Caco-2 (cell line): ENCODE results near the gene RPS4Y2. TPM values are rescaled to one million over a fixed set of nuclear protein-coding genes. Genes with fewer than 3 reads are reported as not detected.

Source experiments
- BruUV-seq: library from RNA; stranded (reverse); fragments of 400-500 nt; replicated peaks from 2 replicates; lab custom pipeline; 2021; lab: Mats Ljungman, UMichigan
- CTCF ChIA-PET: fragments of 300-600 bp; sonication (Branson Sonifier 250); formaldehyde crosslinking; loops from one replicate; lab custom pipeline; 2022; ENCODE audit warnings: antibody characterized with exemption; lab: Charles Lee
- POLR2A ChIA-PET: fragments of 300-600 bp; sonication (Branson Sonifier 250); formaldehyde crosslinking; loops from one replicate; lab custom pipeline; 2022; ENCODE audit warnings: antibody characterized with exemption; lab: Charles Lee
- DNase-seq, 2 experiments: peaks; one replicate each; pipeline versions ENCODE4 v3.0.0 to v3.0.0-alpha.2; 2020 to 2022
- H3K27me3 ChIP-seq: replicated peaks from 2 replicates; pipeline ENCODE4 v1.6.0; 2011; ENCODE audit warnings: low read length; ENCODE audit not compliant: control insufficient read depth, insufficient read depth
- H3K36me3 ChIP-seq: 2 replicates; pipeline ENCODE4 v1.5.1; 2011; ENCODE audit warnings: low read length; ENCODE audit not compliant: control insufficient read depth, insufficient read depth
- H3K4me1 ChIP-seq: fragments of 250-450 bp; sonication (Bioruptor Pico); 2 replicates; pipeline ENCODE4 v1.5.1; 2020; ENCODE audit warnings: mild to moderate bottlenecking
- H3K4me3 ChIP-seq: 2 replicates; pipeline ENCODE4 v1.5.1; 2011; ENCODE audit warnings: low read depth, mild to moderate bottlenecking, control low read depth, low read length
- H3K9me3 ChIP-seq: fragments of 250-450 bp; sonication (Bioruptor Pico); 2 replicates; pipeline ENCODE4 v1.5.1; 2020; ENCODE audit warnings: mild to moderate bottlenecking, moderate library complexity
- H3K27ac Mint-ChIP-seq: one replicate; pipeline ENCODE4 v1.8.0; 2022; ENCODE audit warnings: mixed read lengths; ENCODE audit not compliant: unreplicated experiment
- H3K27me3 Mint-ChIP-seq: one replicate; pipeline ENCODE4 v1.8.0; 2022; ENCODE audit warnings: mixed read lengths; ENCODE audit not compliant: insufficient read depth, unreplicated experiment
- H3K36me3 Mint-ChIP-seq: one replicate; pipeline ENCODE4 v1.8.0; 2022; ENCODE audit warnings: mild to moderate bottlenecking, mixed read lengths; ENCODE audit not compliant: insufficient read depth, unreplicated experiment
- H3K4me1 Mint-ChIP-seq: one replicate; pipeline ENCODE4 v1.8.0; 2022; ENCODE audit warnings: low read depth, mixed read lengths; ENCODE audit not compliant: unreplicated experiment
- H3K4me3 Mint-ChIP-seq: one replicate; pipeline ENCODE4 v1.8.0; 2022; ENCODE audit warnings: mild to moderate bottlenecking, moderate library complexity, mixed read lengths; ENCODE audit not compliant: unreplicated experiment
- H3K9me3 Mint-ChIP-seq: one replicate; pipeline ENCODE4 v1.8.0; 2022; ENCODE audit warnings: mixed read lengths; ENCODE audit not compliant: unreplicated experiment
- intact Hi-C: fragments of 100-400 bp; cut with micrococcal nuclease; formaldehyde crosslinking; loops from one replicate; pipeline ENCODE4 v1.10.0; 2022; ENCODE audit not compliant: unreplicated experiment
- total RNA-seq: library from RNA; stranded (reverse); gene quantifications from 2 replicates; pipeline ENCODE4 v1.2.3, GENCODE V29; 2022
- TF ChIP-seq, protein P1 (sequence below), 2 experiments: fragments of 200-600 bp in 1 of 2; IDR thresholded peaks; 1 replicate in 1 of 2; 2 replicates in 1 of 2; pipeline versions ENCODE4 v1.5.1 to v1.8.0; 2011 to 2022; ENCODE audit warnings: antibody characterized with exemption in 1 of 2, control low read depth in 1 of 2, inconsistent platforms in 1 of 2, low read depth in 1 of 2, low read length in 1 of 2, mild to moderate bottlenecking in 1 of 2, moderate library complexity in 1 of 2; ENCODE audit not compliant: insufficient read depth in 1 of 2, severe bottlenecking in 1 of 2, unreplicated experiment in 1 of 2

Gene RPS4Y2
- total RNA-seq, 1 experiment from 2014 or later = not detected

DNA sequence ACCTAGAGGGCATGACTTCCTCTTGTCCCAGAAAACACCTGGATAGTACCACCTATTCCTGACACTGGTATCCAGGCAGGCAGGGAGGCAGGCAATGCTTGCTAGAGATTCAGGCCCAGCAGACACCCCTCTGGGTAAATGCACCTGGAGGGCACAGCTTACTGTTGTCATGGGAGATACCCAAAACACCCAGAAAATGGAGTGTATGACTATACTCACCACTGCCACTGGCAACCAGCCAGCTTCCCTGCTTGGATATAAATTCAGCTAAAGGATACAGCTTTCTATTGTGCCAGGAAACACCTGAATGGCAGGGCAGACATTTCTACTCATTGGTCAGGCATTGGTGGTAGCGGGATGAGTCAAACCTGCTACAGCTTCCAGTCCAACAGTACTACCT is 58.9 kb downstream of the RPS4Y2 start:
- BruUV-seq = no TSS peak
- Mint-ChIP-seq H3K9me3 (no peaks in the 10 kb centered on the region), H3K27ac (no peak overlapping the region), H3K27me3 (no peaks in the 10 kb centered on the region), H3K36me3 (no peaks in the 10 kb centered on the region), H3K4me1 (no peaks in the 10 kb centered on the region), H3K4me3 (no peak overlapping the region)
- intact Hi-C loops = no loop called here
- ChIA-PET CTCF (no interaction called here), POLR2A (no interaction called here)
- Histone ChIP-seq H3K4me3 (no peak overlapping the region), H3K27me3 (no peaks in the 10 kb centered on the region), H3K36me3 (no peaks in the 10 kb centered on the region), H3K4me1 (no peaks in the 10 kb centered on the region), H3K9me3 (no peaks in the 10 kb centered on the region)
- no peak for DNase-seq
- TF ChIP-seq, protein P1, sequence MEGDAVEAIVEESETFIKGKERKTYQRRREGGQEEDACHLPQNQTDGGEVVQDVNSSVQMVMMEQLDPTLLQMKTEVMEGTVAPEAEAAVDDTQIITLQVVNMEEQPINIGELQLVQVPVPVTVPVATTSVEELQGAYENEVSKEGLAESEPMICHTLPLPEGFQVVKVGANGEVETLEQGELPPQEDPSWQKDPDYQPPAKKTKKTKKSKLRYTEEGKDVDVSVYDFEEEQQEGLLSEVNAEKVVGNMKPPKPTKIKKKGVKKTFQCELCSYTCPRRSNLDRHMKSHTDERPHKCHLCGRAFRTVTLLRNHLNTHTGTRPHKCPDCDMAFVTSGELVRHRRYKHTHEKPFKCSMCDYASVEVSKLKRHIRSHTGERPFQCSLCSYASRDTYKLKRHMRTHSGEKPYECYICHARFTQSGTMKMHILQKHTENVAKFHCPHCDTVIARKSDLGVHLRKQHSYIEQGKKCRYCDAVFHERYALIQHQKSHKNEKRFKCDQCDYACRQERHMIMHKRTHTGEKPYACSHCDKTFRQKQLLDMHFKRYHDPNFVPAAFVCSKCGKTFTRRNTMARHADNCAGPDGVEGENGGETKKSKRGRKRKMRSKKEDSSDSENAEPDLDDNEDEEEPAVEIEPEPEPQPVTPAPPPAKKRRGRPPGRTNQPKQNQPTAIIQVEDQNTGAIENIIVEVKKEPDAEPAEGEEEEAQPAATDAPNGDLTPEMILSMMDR (IDR thresholded peaks at IDR 0.05; ENCODE audit: insufficient read depth in 1 of 2, low read depth in 1 of 2, low read length in 1 of 2, severe bottlenecking in 1 of 2, unreplicated experiment in 1 of 2) = no peak

DNA sequence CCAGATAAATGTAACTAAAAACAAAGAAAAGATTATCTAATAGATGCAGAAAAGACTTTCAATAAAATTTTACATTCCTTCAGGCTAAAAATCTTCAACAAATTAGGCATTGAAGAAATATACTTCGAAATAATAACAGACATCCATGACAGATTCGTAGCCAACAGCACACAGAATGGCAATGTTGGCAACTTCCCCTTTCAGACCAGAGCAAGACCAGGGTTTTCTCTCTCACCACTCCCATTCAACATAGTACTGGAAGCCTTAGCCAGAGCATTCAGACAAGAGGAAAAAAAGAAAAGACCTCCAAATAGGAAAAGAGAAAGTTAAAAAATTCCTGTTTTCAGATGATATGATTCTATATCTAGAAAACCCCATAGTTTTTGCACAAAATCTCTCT is 61.2 kb downstream of the RPS4Y2 start:
- H3K27ac Mint-ChIP-seq = no peak overlapping the region
- H3K4me1 Mint-ChIP-seq = no peaks in the 10 kb centered on the region
- no peaks in the 10 kb centered on the region for H3K27me3 ChIP-seq
- H3K36me3 ChIP-seq = no peaks in the 10 kb centered on the region
- TF ChIP-seq, protein P1 (IDR thresholded peaks at IDR 0.05; ENCODE audit: insufficient read depth in 1 of 2, low read depth in 1 of 2, low read length in 1 of 2, severe bottlenecking in 1 of 2, unreplicated experiment in 1 of 2) = no peak
- ChIA-PET POLR2A (no interaction called here), CTCF (no interaction called here)
- H3K36me3 Mint-ChIP-seq = no peaks in the 10 kb centered on the region
- intact Hi-C loops = no loop called here
- no peak overlapping the region for H3K4me3 Mint-ChIP-seq
- no peaks in the 10 kb centered on the region for H3K9me3 Mint-ChIP-seq
- H3K27me3 Mint-ChIP-seq = no peaks in the 10 kb centered on the region
- H3K9me3 ChIP-seq = no peaks in the 10 kb centered on the region
- BruUV-seq = no TSS peak
- no peak for DNase-seq
- no peaks in the 10 kb centered on the region for H3K4me1 ChIP-seq
- no peak overlapping the region for H3K4me3 ChIP-seq

Other genes starting within 250 kb of the RPS4Y2 start
- gene EIF1AY, start 180.3 kb upstream of the RPS4Y2 start, total RNA-seq = not detected in 2 replicates